Measurements from ENCODE around the gene CARF. TPM values are rescaled to one million over a fixed set of nuclear protein-coding genes. Genes with fewer than 3 reads are reported as not detected.

Gene CARF
- total and polyA plus RNA-seq, 7 experiments from 2014 or later, result 4.8 to 31.2 (median 14.6) TPM

DNA sequence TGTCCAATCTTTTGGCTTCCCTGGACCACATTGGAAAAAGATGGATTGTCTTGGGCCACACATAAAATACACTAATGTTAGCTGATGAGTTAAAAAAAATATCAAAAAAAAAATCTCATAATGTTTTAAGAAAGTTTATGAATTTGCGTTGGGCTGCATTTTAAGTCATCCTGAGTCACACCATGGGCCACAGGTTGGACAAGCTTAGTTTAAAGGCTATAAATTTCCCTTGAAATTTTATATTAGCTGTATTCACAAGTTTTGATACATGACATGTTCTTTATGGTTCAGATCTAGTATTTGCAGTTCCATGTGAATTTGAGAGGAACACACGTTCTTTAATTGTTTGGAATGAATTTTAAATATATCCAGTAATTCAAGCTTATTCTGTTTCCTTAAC, 21.9 kb downstream of the CARF start:
- intact Hi-C loops (cut with micrococcal nuclease), result no loop called here
- H3K27me3 ChIP-seq (ENCODE audit: control insufficient read depth in 2 of 2, insufficient read depth in 2 of 2, low read length in 2 of 2), result no peaks in the 10 kb centered on the region
- peaks cover 0 to 22% (median 8%) of the 10 kb centered on the region in 7 donors for H3K4me1 Mint-ChIP-seq

DNA sequence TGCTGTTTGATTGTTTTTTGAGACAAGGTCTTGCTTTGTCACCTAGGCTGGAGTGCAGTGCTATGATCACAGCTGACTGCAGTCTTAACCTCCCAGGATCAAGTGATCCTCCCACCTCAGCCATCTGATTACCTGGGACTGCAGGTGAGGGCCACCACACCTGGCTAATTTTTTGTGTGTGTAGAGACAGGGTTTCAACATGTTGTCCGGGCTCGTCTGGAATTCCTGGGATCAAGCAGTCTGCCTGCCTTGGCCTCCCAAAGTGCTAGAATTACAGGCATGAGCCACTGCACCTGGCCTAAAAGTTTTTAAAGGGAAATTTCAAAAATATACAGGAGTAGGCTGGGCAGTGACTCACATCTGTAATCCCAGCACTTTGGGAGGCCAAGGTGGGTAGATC, 22.4 kb downstream of the CARF start:
- H3K27me3 ChIP-seq (ENCODE audit: control insufficient read depth in 2 of 2, insufficient read depth in 2 of 2, low read length in 2 of 2), result no peaks in the 10 kb centered on the region
- ChIA-PET CTCF (no interaction called here), POLR2A (interaction anchor here (0.6 kb wide), 1 partner anchor 275 kb away, joined by 7 read pairs; no protein-coding TSS in a partner anchor)
- H3K27ac ChIP-seq (ENCODE audit: low read depth, low read length), result no peak overlapping the region
- H3K4me1 ChIP-seq (ENCODE audit: control insufficient read depth in 2 of 2, insufficient read depth in 2 of 2, low read length in 2 of 2), result no peaks in the 10 kb centered on the region
- Mint-ChIP-seq H3K27ac (no peak overlapping the region), H3K27me3 (no peaks in the 10 kb centered on the region), H3K36me3 (peaks cover 4 to 57% (median 45%) of the 10 kb centered on the region in 5 donors), H3K4me1 (peaks cover 0 to 17% (median 6%) of the 10 kb centered on the region in 7 donors), H3K4me3 (no peak overlapping the region), H3K9me3 (peaks cover 0 to 3% (median 0%) of the 10 kb centered on the region in 11 donors)
- H3K4me3 ChIP-seq (ENCODE audit: low read length), result no peak overlapping the region
- DNase-seq, result no peak
- H3K36me3 ChIP-seq (ENCODE audit: control insufficient read depth in 2 of 3, insufficient read depth in 3 of 3, low read length in 3 of 3), result peaks cover 0 to 7% (median 0%) of the 10 kb centered on the region in 3 experiments
- no peak for ATAC-seq
- no peaks in the 10 kb centered on the region for H3K9me3 ChIP-seq (ENCODE audit: control insufficient read depth in 2 of 3, low read length in 3 of 3)
- intact Hi-C loops (cut with micrococcal nuclease), result no loop called here

More for the DNA sequence above, 21.9 kb downstream of the CARF start:
- Mint-ChIP-seq H3K4me3 (no peak overlapping the region), H3K27me3 (no peaks in the 10 kb centered on the region), H3K9me3 (peaks cover 0 to 3% (median 0%) of the 10 kb centered on the region in 11 donors), H3K27ac (no peak overlapping the region), H3K36me3 (peaks cover 4 to 60% (median 49%) of the 10 kb centered on the region in 5 donors)
- no peak overlapping the region for H3K27ac ChIP-seq (ENCODE audit: low read depth, low read length)
- ATAC-seq (no peak), DNase-seq (no peak)
- H3K4me3 ChIP-seq (ENCODE audit: low read length), result no peak overlapping the region
- no peaks in the 10 kb centered on the region for H3K9me3 ChIP-seq (ENCODE audit: control insufficient read depth in 2 of 3, low read length in 3 of 3)
- POLR2A ChIA-PET, result interaction anchor here (0.6 kb wide), 1 partner anchor 274 kb away, joined by 7 read pairs; no protein-coding TSS in a partner anchor
- no peaks in the 10 kb centered on the region for H3K4me1 ChIP-seq (ENCODE audit: control insufficient read depth in 2 of 2, insufficient read depth in 2 of 2, low read length in 2 of 2)
- peaks cover 0 to 7% (median 0%) of the 10 kb centered on the region in 3 experiments for H3K36me3 ChIP-seq (ENCODE audit: control insufficient read depth in 2 of 3, insufficient read depth in 3 of 3, low read length in 3 of 3)
- CTCF ChIA-PET, result no interaction called here

DNA sequence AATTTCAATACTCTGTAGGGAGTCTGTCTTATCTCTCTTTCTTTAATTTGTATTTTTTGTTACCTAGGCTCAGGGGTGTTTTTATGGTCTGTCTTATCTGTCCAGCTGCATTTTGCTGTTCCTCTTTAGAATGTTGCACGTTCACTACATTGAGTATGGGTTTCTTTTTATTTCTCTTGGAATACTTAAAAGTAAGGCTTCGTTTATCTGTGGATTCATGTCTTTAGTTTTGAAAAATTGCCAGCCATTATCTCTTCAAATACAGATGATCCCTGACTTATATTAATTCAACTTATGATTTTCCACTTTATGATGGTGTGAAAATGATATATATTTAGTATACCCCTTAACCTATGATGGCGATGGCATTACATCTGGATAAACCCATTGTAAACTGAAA, 26.9 kb downstream of the CARF start:
- peaks cover 0 to 3% (median 0%) of the 10 kb centered on the region in 11 donors for H3K9me3 Mint-ChIP-seq
- H3K4me1 Mint-ChIP-seq, result peaks cover 0 to 4% (median 0%) of the 10 kb centered on the region in 7 donors
- H3K36me3 Mint-ChIP-seq, result peaks cover 0 to 42% (median 37%) of the 10 kb centered on the region in 5 donors

DNA sequence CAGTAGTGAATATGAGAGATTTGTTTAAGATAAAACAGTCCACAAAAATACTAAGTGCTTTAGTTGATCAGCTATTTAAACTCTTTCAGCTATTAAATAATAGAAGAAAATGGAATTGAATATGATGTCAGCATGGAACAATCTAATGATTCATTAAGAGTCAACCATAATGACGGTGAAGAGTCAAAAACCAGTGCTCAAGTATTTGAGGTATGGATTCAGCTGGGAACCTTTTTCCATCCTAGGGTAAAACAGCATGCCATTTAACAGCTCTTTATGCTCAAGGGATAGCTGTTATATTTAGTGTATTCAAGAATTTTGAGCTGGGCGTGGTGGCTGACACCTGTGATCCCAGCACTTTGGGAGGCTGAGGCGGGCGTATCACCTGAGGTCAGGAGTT, 29.7 kb downstream of the CARF start:
- no peak overlapping the region for H3K27ac Mint-ChIP-seq
- ChIA-PET CTCF (no interaction called here), POLR2A (no interaction called here)
- intact Hi-C loops (cut with micrococcal nuclease), result no loop called here
- H3K27me3 Mint-ChIP-seq, result no peaks in the 10 kb centered on the region
- peaks cover 0 to 22% (median 8%) of the 10 kb centered on the region in 11 donors for H3K9me3 Mint-ChIP-seq
- peaks cover 12 to 54% (median 50%) of the 10 kb centered on the region in 5 donors for H3K36me3 Mint-ChIP-seq
- no peak for DNase-seq
- no peak overlapping the region for H3K4me3 Mint-ChIP-seq
- Histone ChIP-seq H3K4me3 (ENCODE audit: low read length) (no peak overlapping the region), H3K4me1 (ENCODE audit: control insufficient read depth in 2 of 2, insufficient read depth in 2 of 2, low read length in 2 of 2) (no peaks in the 10 kb centered on the region), H3K27me3 (ENCODE audit: control insufficient read depth in 2 of 2, insufficient read depth in 2 of 2, low read length in 2 of 2) (no peaks in the 10 kb centered on the region), H3K27ac (ENCODE audit: low read depth, low read length) (no peak overlapping the region), H3K36me3 (ENCODE audit: control insufficient read depth in 2 of 3, insufficient read depth in 3 of 3, low read length in 3 of 3) (peaks cover 7 to 10% (median 9%) of the 10 kb centered on the region in 3 experiments), H3K9me3 (ENCODE audit: control insufficient read depth in 2 of 3, low read length in 3 of 3) (no peaks in the 10 kb centered on the region)
- ATAC-seq, result no peak
- H3K4me1 Mint-ChIP-seq, result peaks cover 0 to 3% (median 0%) of the 10 kb centered on the region in 7 donors

More for the DNA sequence above, 26.9 kb downstream of the CARF start:
- CTCF ChIA-PET, result no interaction called here
- Histone ChIP-seq H3K4me1 (ENCODE audit: control insufficient read depth in 2 of 2, insufficient read depth in 2 of 2, low read length in 2 of 2) (no peaks in the 10 kb centered on the region), H3K4me3 (ENCODE audit: low read length) (no peak overlapping the region), H3K9me3 (ENCODE audit: control insufficient read depth in 2 of 3, low read length in 3 of 3) (no peaks in the 10 kb centered on the region), H3K27me3 (ENCODE audit: control insufficient read depth in 2 of 2, insufficient read depth in 2 of 2, low read length in 2 of 2) (no peaks in the 10 kb centered on the region), H3K27ac (ENCODE audit: low read depth, low read length) (no peak overlapping the region), H3K36me3 (ENCODE audit: control insufficient read depth in 2 of 3, insufficient read depth in 3 of 3, low read length in 3 of 3) (peaks cover 0 to 3% (median 0%) of the 10 kb centered on the region in 3 experiments)
- intact Hi-C loops (cut with micrococcal nuclease), result no loop called here
- Mint-ChIP-seq H3K4me3 (no peak overlapping the region), H3K27me3 (no peaks in the 10 kb centered on the region), H3K27ac (no peak overlapping the region)
- ATAC-seq (no peak), DNase-seq (no peak)
- POLR2A ChIA-PET, result no interaction called here

DNA sequence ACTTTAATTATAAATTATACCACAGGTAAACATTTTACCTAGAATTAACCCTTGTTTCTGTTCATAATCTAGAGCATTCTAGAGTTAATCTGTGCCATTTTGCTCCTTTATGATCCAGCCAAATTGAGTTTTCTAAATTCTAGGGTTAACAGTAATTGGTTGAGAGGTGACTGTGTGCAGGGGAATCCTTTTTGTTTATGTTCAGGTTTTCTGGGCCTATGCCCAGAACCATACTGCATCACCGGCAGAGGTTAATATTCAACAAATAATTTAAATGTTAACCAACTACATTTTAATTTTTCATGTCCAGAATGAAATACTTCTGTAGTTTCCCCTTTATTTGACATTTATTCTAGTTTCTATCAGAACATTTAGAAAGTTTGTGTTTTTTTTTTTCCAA, 32.3 kb downstream of the CARF start:
- no peak overlapping the region for H3K27ac Mint-ChIP-seq
- H3K27me3 Mint-ChIP-seq, result no peaks in the 10 kb centered on the region
- no peak overlapping the region for H3K4me3 ChIP-seq (ENCODE audit: low read length)
- DNase-seq (no peak), ATAC-seq (no peak)
- H3K27me3 ChIP-seq (ENCODE audit: control insufficient read depth in 2 of 2, insufficient read depth in 2 of 2, low read length in 2 of 2), result no peaks in the 10 kb centered on the region
- no peaks in the 10 kb centered on the region for H3K4me1 ChIP-seq (ENCODE audit: control insufficient read depth in 2 of 2, insufficient read depth in 2 of 2, low read length in 2 of 2)
- POLR2A ChIA-PET, result no interaction called here
- intact Hi-C loops (cut with micrococcal nuclease), result no loop called here
- H3K9me3 Mint-ChIP-seq, result peaks cover 1 to 42% (median 11%) of the 10 kb centered on the region in 11 donors
- H3K36me3 Mint-ChIP-seq, result peaks cover 12 to 63% (median 55%) of the 10 kb centered on the region in 5 donors
- peaks cover 0 to 7% (median 0%) of the 10 kb centered on the region in 7 donors for H3K4me1 Mint-ChIP-seq
- H3K9me3 ChIP-seq (ENCODE audit: control insufficient read depth in 2 of 3, low read length in 3 of 3), result no peaks in the 10 kb centered on the region
- no peak overlapping the region for H3K27ac ChIP-seq (ENCODE audit: low read depth, low read length)
- peaks cover 7 to 10% (median 9%) of the 10 kb centered on the region in 3 experiments for H3K36me3 ChIP-seq (ENCODE audit: control insufficient read depth in 2 of 3, insufficient read depth in 3 of 3, low read length in 3 of 3)
- H3K4me3 Mint-ChIP-seq, result no peak overlapping the region
- CTCF ChIA-PET, result no interaction called here

DNA sequence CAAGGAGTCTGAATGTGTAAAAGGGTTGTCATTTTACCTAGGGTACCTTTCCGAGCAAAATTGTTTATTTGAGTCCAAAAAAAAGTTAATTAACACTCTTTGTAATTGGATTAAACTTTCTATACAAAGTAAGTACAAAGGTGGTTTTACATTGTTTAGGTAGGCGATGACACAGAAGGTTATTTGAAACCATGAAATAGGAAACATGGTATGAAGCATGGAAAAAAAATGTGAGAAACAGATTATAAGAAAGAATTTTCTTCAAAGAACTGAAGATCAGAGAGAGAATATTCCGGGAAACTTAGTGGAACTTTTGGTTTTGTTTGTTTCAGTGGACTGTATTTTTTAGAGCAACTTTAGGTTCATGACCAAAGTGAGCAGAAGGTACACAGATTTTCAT, 32.7 kb downstream of the CARF start:
- no peak overlapping the region for H3K4me3 Mint-ChIP-seq
- peaks cover 1 to 42% (median 11%) of the 10 kb centered on the region in 11 donors for H3K9me3 Mint-ChIP-seq
- peaks cover 12 to 63% (median 55%) of the 10 kb centered on the region in 5 donors for H3K36me3 Mint-ChIP-seq
- POLR2A ChIA-PET, result no interaction called here
- no peaks in the 10 kb centered on the region for H3K4me1 ChIP-seq (ENCODE audit: control insufficient read depth in 2 of 2, insufficient read depth in 2 of 2, low read length in 2 of 2)
- intact Hi-C loops (cut with micrococcal nuclease), result no loop called here
- no peaks in the 10 kb centered on the region for H3K27me3 Mint-ChIP-seq
- no peak overlapping the region for H3K27ac Mint-ChIP-seq
- no peak overlapping the region for H3K27ac ChIP-seq (ENCODE audit: low read depth, low read length)
- no peaks in the 10 kb centered on the region for H3K9me3 ChIP-seq (ENCODE audit: control insufficient read depth in 2 of 3, low read length in 3 of 3)
- DNase-seq (no peak), ATAC-seq (no peak)
- CTCF ChIA-PET, result no interaction called here
- H3K4me3 ChIP-seq (ENCODE audit: low read length), result no peak overlapping the region
- H3K36me3 ChIP-seq (ENCODE audit: control insufficient read depth in 2 of 3, insufficient read depth in 3 of 3, low read length in 3 of 3), result peaks cover 7 to 10% (median 9%) of the 10 kb centered on the region in 3 experiments
- no peaks in the 10 kb centered on the region for H3K27me3 ChIP-seq (ENCODE audit: control insufficient read depth in 2 of 2, insufficient read depth in 2 of 2, low read length in 2 of 2)
- H3K4me1 Mint-ChIP-seq, result peaks cover 0 to 7% (median 0%) of the 10 kb centered on the region in 7 donors

DNA sequence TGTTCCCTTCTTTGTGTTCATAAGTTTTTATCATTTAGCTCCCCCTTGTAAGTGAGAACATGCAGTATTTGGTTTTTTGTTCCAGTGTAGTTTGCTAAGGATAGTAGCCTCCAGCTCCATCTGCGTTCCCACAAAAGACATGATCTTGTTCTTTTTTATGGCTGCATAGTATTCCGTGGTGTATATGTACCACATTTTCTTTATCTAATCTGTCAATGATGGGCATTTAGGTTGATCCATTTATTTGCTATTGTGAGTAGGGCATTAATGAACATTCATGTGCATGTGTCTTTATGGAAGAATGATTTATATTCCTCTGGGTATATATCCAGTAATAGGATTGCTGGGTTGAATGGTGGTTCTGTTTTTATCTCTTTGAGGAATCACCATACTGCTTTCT, 33.4 kb downstream of the CARF start:
- H3K4me1 Mint-ChIP-seq, result peaks cover 0 to 5% (median 0%) of the 10 kb centered on the region in 7 donors
- H3K36me3 ChIP-seq (ENCODE audit: control insufficient read depth in 2 of 3, insufficient read depth in 3 of 3, low read length in 3 of 3), result peaks cover 7 to 10% (median 9%) of the 10 kb centered on the region in 3 experiments
- H3K4me3 Mint-ChIP-seq, result no peak overlapping the region
- no peak overlapping the region for H3K4me3 ChIP-seq (ENCODE audit: low read length)
- peaks cover 12 to 63% (median 52%) of the 10 kb centered on the region in 5 donors for H3K36me3 Mint-ChIP-seq
- POLR2A ChIA-PET, result no interaction called here
- no peaks in the 10 kb centered on the region for H3K27me3 ChIP-seq (ENCODE audit: control insufficient read depth in 2 of 2, insufficient read depth in 2 of 2, low read length in 2 of 2)
- ATAC-seq, result no peak
- H3K4me1 ChIP-seq (ENCODE audit: control insufficient read depth in 2 of 2, insufficient read depth in 2 of 2, low read length in 2 of 2), result no peaks in the 10 kb centered on the region
- peaks cover 1 to 42% (median 11%) of the 10 kb centered on the region in 11 donors for H3K9me3 Mint-ChIP-seq
- no peaks in the 10 kb centered on the region for H3K27me3 Mint-ChIP-seq
- CTCF ChIA-PET, result no interaction called here
- H3K27ac Mint-ChIP-seq, result no peak overlapping the region
- no peaks in the 10 kb centered on the region for H3K9me3 ChIP-seq (ENCODE audit: control insufficient read depth in 2 of 3, low read length in 3 of 3)
- intact Hi-C loops (cut with micrococcal nuclease), result no loop called here
- no peak for DNase-seq
- H3K27ac ChIP-seq (ENCODE audit: low read depth, low read length), result no peak overlapping the region
